K562 (cell line): ENCODE measurements around the gene SMIM13. TPM values are rescaled to one million over a fixed set of nuclear protein-coding genes. Genes with fewer than 3 reads are reported as not detected.

ENCODE experiments used
- ARHGAP35 ChIP-seq: fragments of 450-650 bp; IDR thresholded peaks from 2 replicates; pipeline ENCODE4 v1.6.1; 2018; ENCODE audit not compliant: partially characterized antibody
- ATF1 ChIP-seq, 2 experiments: fragments of 450-650 bp in 1 of 2; IDR thresholded peaks; 2 replicates each; pipeline ENCODE4 v1.6.1; 2016; ENCODE audit warnings: missing compliant biosample characterization in 1 of 2, missing genetic modification characterization in 1 of 2
- ATF7 ChIP-seq: fragments of 450-650 bp; IDR thresholded peaks from 2 replicates; pipeline ENCODE4 v1.7.1; 2014; ENCODE audit warnings: mild to moderate bottlenecking, moderate library complexity
- E2F6 ChIP-seq, 2 experiments: IDR thresholded peaks; 2 replicates each; pipeline ENCODE4 v1.6.1; 2011; ENCODE audit warnings: borderline replicate concordance in 1 of 2, control low read depth in 1 of 2, low read depth in 1 of 2, low read length in 1 of 2, mild to moderate bottlenecking in 1 of 2, mixed read lengths in 1 of 2, moderate library complexity in 1 of 2; ENCODE audit not compliant: insufficient read depth in 1 of 2, insufficient read length in 1 of 2, poor library complexity in 1 of 2, severe bottlenecking in 1 of 2; ENCODE audit errors: extremely low read depth in 1 of 2
- ETV1 ChIP-seq: fragments of 450-650 bp; conservative IDR thresholded peaks from 2 replicates; pipeline ENCODE4 v1.6.1; 2016; ENCODE audit warnings: missing genetic modification characterization, control low read depth, low read depth, missing compliant biosample characterization
- EZH2 ChIP-seq: IDR thresholded peaks from 2 replicates; pipeline ENCODE4 v1.6.1; 2012; ENCODE audit warnings: low read depth, mild to moderate bottlenecking, inconsistent platforms, low read length, borderline replicate concordance
- MLX ChIP-seq, 2 experiments: fragments of 450-650 bp in 1 of 2; sonication (generic) in 1 of 2; formaldehyde crosslinking; conservative IDR thresholded peaks; 2 replicates each; pipeline versions ENCODE4 v1.4.0 to v1.8.1; 2020 to 2022; ENCODE audit warnings: mild to moderate bottlenecking in 1 of 2, missing genetic modification reagents in 1 of 2
- NR4A1 ChIP-seq, 2 experiments: fragments of 250-450 bp in 1 of 2; fragments of 450-650 bp in 1 of 2; sonication (Bioruptor Pico) in 1 of 2; IDR thresholded peaks; 2 replicates each; pipeline versions ENCODE4 v1.4.0 to v1.6.1; 2016 to 2020; ENCODE audit warnings: mild to moderate bottlenecking in 2 of 2, missing compliant biosample characterization in 1 of 2, missing genetic modification characterization in 1 of 2, moderate library complexity in 1 of 2
- NRF1 ChIP-seq, 2 experiments: fragments of 450-650 bp; IDR thresholded peaks in 1 of 2; conservative IDR thresholded peaks in 1 of 2; 2 replicates each; pipeline ENCODE4 v1.6.1; 2014; ENCODE audit warnings: mild to moderate bottlenecking in 2 of 2
- TAF9B ChIP-seq: fragments of 450-650 bp; IDR thresholded peaks from 2 replicates; pipeline ENCODE4 v1.6.1; 2018; ENCODE audit warnings: mild to moderate bottlenecking; ENCODE audit not compliant: partially characterized antibody
- TEAD4 ChIP-seq, 2 experiments: sonication (generic) in 1 of 2; formaldehyde crosslinking in 1 of 2; IDR thresholded peaks; 2 replicates each; pipeline versions ENCODE4 v1.6.1 to v1.8.0; 2012 to 2022; ENCODE audit warnings: borderline replicate concordance in 1 of 2, inconsistent platforms in 1 of 2, low read length in 1 of 2, mild to moderate bottlenecking in 1 of 2, missing genetic modification reagents in 1 of 2
- XRCC4 ChIP-seq: IDR thresholded peaks from one replicate; pipeline ENCODE4 v1.6.1; 2011; ENCODE audit not compliant: insufficient read depth, insufficient read length; ENCODE audit errors: extremely low read depth
- ZKSCAN8 ChIP-seq: fragments of 200-800 bp; sonication (Bioruptor generic); IDR thresholded peaks from 2 replicates; pipeline ENCODE4 v1.6.1; 2016; ENCODE audit warnings: missing genetic modification characterization, missing compliant biosample characterization
- ZNF197 ChIP-seq: fragments of 200-800 bp; sonication (Bioruptor generic); IDR thresholded peaks from 2 replicates; pipeline ENCODE4 v1.6.1; 2016; ENCODE audit warnings: low read depth, missing genetic modification characterization, missing compliant biosample characterization
- ZNF586 ChIP-seq: fragments of 450-650 bp; formaldehyde crosslinking; conservative IDR thresholded peaks from 2 replicates; pipeline ENCODE4 v1.4.0; 2020; ENCODE audit warnings: mild to moderate bottlenecking, moderate library complexity
- polyA plus RNA-seq, 8 experiments: library from polyadenylated mRNA; depleted of rRNA in 4 of 8; stranded (reverse) in 5 of 8; unstranded in 3 of 8; fragments of >200 nt; fragmentation: Nextera tagmentation in 2 of 8; fragmentation: Illumina TruSeq in 1 of 8; extraction: Ambion mirVana in 2 of 8; extraction: Trizol in 1 of 8; gene quantifications; 2 replicates each; pipeline versions ENCODE4 v1.2.1 to v1.2.3, GENCODE V29; 2011 to 2014; ENCODE audit warnings: inconsistent platforms in 1 of 8, missing spikeins in 1 of 8
- total RNA-seq, 7 experiments: library from RNA; depleted of rRNA in 6 of 7; stranded (reverse); fragments of >200 nt in 6 of 7; fragmentation: Illumina TruSeq in 2 of 7; extraction: Trizol in 2 of 7; gene quantifications; 2 replicates each; pipeline versions ENCODE4 v1.2.1 to v1.2.3, GENCODE V29; 2011 to 2021; ENCODE audit warnings: low replicate concordance in 1 of 7
- TF ChIP-seq, protein P1 (sequence below): fragments of 450-650 bp; IDR thresholded peaks from 2 replicates; pipeline ENCODE4 v1.6.1; 2016; ENCODE audit warnings: borderline replicate concordance
- TF ChIP-seq, protein P2 (sequence below): fragments of 150-350 bp; conservative IDR thresholded peaks from 2 replicates; pipeline ENCODE4 v1.6.1; 2014; ENCODE audit warnings: low read length
- TF ChIP-seq, protein P3 (sequence below): sonication (generic); formaldehyde crosslinking; IDR thresholded peaks from 2 replicates; pipeline ENCODE4 v1.5.0; 2020; ENCODE audit warnings: missing genetic modification reagents

SMIM13 gene
- total and polyA plus RNA-seq, 9 of the 15 experiments (the other 6 are each of a cell fraction or from before 2014, with no cell fraction given): 5.5 to 24.8 (median 11.7) TPM

DNA sequence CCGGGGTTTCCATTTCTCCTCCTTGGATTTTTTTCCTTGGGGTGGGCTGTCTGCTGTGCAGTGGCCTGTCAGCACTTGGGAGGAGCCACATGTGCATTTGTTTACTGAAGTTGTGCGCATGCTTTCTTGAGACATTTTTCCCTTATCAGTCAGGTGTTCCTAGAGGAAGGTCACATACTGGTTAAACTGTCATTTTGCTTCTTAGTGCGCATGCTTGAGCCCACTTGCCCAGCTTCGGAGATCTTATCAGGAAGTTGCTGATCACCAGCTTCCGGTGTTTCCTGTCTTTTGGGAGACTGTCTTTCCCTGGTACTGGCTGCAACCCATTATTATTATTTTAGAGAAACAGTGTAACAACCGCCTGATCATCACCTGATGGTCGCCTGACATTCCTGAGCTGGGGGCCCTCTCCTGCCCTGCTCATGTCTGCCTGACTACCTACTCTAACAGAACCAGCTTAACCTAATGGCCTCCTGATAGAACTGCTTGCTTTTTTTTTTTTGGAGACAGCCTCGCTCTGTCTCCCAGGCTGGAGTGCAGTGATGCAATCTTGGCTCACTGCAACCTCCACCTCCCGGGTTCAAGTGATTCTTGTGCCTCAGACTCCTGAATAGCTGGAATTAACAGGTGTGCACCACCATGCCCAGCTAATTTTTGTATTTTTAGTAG lies 18.3 kb downstream of the SMIM13 start (continued):
- TF ChIP-seq MLX (CRISPR knock-in tag; conservative IDR thresholded peaks at IDR 0.05) (no peak), XRCC4 (no peak), NRF1 (conservative IDR thresholded peaks at IDR 0.05 in 1 of 2, IDR thresholded peaks at IDR 0.05 in 1 of 2) (peak; percentile 95), ZKSCAN8 (CRISPR knock-in tag) (no peak), ETV1 (tag) (peak; percentile 83), TAF9B (peak; percentile 12), ZNF197 (no peak), ZNF586 (CRISPR knock-in tag) (no peak), E2F6 (IDR thresholded peaks at IDR 0.05; ENCODE audit: borderline replicate concordance in 1 of 2, extremely low read depth in 1 of 2, insufficient read depth in 1 of 2, insufficient read length in 1 of 2, low read depth in 1 of 2, low read length in 1 of 2, poor library complexity in 1 of 2, severe bottlenecking in 1 of 2) (no peak), ARHGAP35 (no peak), EZH2 (no peak), ATF7 (peak; percentile 51; the same call in 1 of the 2 replicates), ATF1 (CRISPR knock-in tag; IDR thresholded peaks at IDR 0.05) (no peak), ATF1 (tag; IDR thresholded peaks at IDR 0.05) (0 out of 2 replicates have a peak, but pooled peaks have one; percentile 16), NR4A1 (CRISPR knock-in tag; IDR thresholded peaks at IDR 0.05) (no peak), NR4A1 (tag; IDR thresholded peaks at IDR 0.05) (no peak), TEAD4 (IDR thresholded peaks at IDR 0.05; ENCODE audit: low read length) (peak; percentile 49), TEAD4 (CRISPR knock-in tag; IDR thresholded peaks at IDR 0.05; ENCODE audit: borderline replicate concordance) (no peak)
- TF ChIP-seq, protein P1, sequence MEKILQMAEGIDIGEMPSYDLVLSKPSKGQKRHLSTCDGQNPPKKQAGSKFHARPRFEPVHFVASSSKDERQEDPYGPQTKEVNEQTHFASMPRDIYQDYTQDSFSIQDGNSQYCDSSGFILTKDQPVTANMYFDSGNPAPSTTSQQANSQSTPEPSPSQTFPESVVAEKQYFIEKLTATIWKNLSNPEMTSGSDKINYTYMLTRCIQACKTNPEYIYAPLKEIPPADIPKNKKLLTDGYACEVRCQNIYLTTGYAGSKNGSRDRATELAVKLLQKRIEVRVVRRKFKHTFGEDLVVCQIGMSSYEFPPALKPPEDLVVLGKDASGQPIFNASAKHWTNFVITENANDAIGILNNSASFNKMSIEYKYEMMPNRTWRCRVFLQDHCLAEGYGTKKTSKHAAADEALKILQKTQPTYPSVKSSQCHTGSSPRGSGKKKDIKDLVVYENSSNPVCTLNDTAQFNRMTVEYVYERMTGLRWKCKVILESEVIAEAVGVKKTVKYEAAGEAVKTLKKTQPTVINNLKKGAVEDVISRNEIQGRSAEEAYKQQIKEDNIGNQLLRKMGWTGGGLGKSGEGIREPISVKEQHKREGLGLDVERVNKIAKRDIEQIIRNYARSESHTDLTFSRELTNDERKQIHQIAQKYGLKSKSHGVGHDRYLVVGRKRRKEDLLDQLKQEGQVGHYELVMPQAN: 0 out of 2 replicates have a peak, but pooled peaks have one; percentile 58
- TF ChIP-seq, protein P2, sequence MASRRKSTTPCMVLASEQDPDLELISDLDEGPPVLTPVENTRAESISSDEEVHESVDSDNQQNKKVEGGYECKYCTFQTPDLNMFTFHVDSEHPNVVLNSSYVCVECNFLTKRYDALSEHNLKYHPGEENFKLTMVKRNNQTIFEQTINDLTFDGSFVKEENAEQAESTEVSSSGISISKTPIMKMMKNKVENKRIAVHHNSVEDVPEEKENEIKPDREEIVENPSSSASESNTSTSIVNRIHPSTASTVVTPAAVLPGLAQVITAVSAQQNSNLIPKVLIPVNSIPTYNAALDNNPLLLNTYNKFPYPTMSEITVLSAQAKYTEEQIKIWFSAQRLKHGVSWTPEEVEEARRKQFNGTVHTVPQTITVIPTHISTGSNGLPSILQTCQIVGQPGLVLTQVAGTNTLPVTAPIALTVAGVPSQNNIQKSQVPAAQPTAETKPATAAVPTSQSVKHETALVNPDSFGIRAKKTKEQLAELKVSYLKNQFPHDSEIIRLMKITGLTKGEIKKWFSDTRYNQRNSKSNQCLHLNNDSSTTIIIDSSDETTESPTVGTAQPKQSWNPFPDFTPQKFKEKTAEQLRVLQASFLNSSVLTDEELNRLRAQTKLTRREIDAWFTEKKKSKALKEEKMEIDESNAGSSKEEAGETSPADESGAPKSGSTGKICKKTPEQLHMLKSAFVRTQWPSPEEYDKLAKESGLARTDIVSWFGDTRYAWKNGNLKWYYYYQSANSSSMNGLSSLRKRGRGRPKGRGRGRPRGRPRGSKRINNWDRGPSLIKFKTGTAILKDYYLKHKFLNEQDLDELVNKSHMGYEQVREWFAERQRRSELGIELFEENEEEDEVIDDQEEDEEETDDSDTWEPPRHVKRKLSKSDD: no peak
- TF ChIP-seq, protein P3, sequence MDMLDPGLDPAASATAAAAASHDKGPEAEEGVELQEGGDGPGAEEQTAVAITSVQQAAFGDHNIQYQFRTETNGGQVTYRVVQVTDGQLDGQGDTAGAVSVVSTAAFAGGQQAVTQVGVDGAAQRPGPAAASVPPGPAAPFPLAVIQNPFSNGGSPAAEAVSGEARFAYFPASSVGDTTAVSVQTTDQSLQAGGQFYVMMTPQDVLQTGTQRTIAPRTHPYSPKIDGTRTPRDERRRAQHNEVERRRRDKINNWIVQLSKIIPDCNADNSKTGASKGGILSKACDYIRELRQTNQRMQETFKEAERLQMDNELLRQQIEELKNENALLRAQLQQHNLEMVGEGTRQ: peak; percentile 38; the same call in 1 of the 2 replicates
